Heart right ventricle (tissue), 16 donors: ENCODE results near the gene ACVR1B. TPM values are rescaled to one million over a fixed set of nuclear protein-coding genes. Genes with fewer than 3 reads are reported as not detected.
A peak's percentile ranks its signal among the peaks of the same experiment; 100 is the strongest.

Experiments
- ATAC-seq, 8 donors: fragments of 200-7000 bp; cut with Tn5 transposase; one replicate each; pipeline ENCODE4 v1.9.1; 2020; ENCODE audit warnings: mild to moderate bottlenecking in 8 of 8, moderate library complexity in 8 of 8, moderate number of reproducible peaks in 1 of 8
- DNase-seq, 2 donors: peaks; one replicate each; pipeline ENCODE4 v3.0.0-alpha.2; 2020
- H3K27ac ChIP-seq, 10 donors: fragments of 200-600 bp; sonication (generic) in 2 of 10; one replicate each; pipeline versions ENCODE4 v1.5.0 to v1.8.0; 2020 to 2022; ENCODE audit warnings: mild to moderate bottlenecking in 3 of 10
- H3K27me3 ChIP-seq, 7 donors: fragments of 200-600 bp; one replicate each; pipeline ENCODE4 v1.8.0; 2021 to 2022; ENCODE audit warnings: mild to moderate bottlenecking in 2 of 7
- H3K36me3 ChIP-seq, 9 donors: fragments of 200-600 bp; sonication (generic) in 1 of 9; one replicate each; pipeline versions ENCODE4 v1.5.0 to v1.8.0; 2020 to 2022; ENCODE audit warnings: mild to moderate bottlenecking in 2 of 9
- H3K4me1 ChIP-seq, 9 donors: fragments of 200-600 bp; sonication (generic) in 1 of 9; one replicate each; pipeline versions ENCODE4 v1.5.0 to v1.8.0; 2020 to 2022; ENCODE audit warnings: mild to moderate bottlenecking in 4 of 9
- H3K4me3 ChIP-seq, 10 donors: fragments of 200-600 bp; sonication (generic) in 2 of 10; one replicate each; pipeline versions ENCODE4 v1.5.0 to v1.8.0; 2020 to 2022; ENCODE audit warnings: mild to moderate bottlenecking in 7 of 10, moderate library complexity in 2 of 10
- H3K9me3 ChIP-seq, 11 donors: fragments of 200-600 bp in 10 of 11; sonication (generic) in 2 of 11; one replicate each; pipeline versions ENCODE4 v1.5.0 to v1.8.0; 2013 to 2022; ENCODE audit warnings: mild to moderate bottlenecking in 2 of 11, control low read depth in 1 of 11, moderate library complexity in 1 of 11
- CTCF ChIP-seq, 9 donors: fragments of 200-600 bp; sonication (generic) in 2 of 9; IDR thresholded peaks; one replicate each; pipeline versions ENCODE4 v1.5.0 to v1.8.0; 2021 to 2022; ENCODE audit warnings: antibody characterized with exemption in 9 of 9, mild to moderate bottlenecking in 5 of 9, moderate library complexity in 1 of 9
- WGBS, 2 donors: extraction: QIAGEN DNeasy Blood & Tissue Kit; methylation state at CpG; one replicate each; pipeline ENCODE4 v1.1.7; 2013; ENCODE audit warnings: inconsistent platforms in 1 of 2; 5-methylcytosine and 5-hydroxymethylcytosine counted together
- intact Hi-C, 10 donors: fragments of 100-400 bp; cut with DNase I; formaldehyde crosslinking; loops; one replicate each; pipeline versions ENCODE4 v1.11.1 to v1.14.2; 2022
- polyA plus RNA-seq, 2 donors: library from polyadenylated mRNA; stranded (reverse); fragments of 200-250 nt; gene quantifications; one replicate each; pipeline ENCODE4 v1.2.3, GENCODE V29; 2013
- total RNA-seq, 10 donors: library from RNA; stranded (reverse); fragmentation: NEBNext Ultra II Directional in 3 of 10; extraction: Animal tissue kit (Norgen Biotek cat#: 25700) in 3 of 10; gene quantifications; one replicate each; pipeline versions ENCODE4 v1.2.1 to v1.2.4, GENCODE V29; 2021 to 2023
- donor health status: Arrhythmogenic right ventricular cardiomyopathy.
- donor health status: ischemic (EF 13 %, LVEDD 7.1; RV severe dilation, severe dysfunction).
- donor health status: healthy with polysubstance abuse.
- donor health status: DM: no; HTN: yes; CAD: no.
- donor health status: DM: no; HTN: no; CAD: no.
- donor health status: ischemic (EF 25% LVEDD 6.9; RV normal size, moderate dysfunction).
- donor health status: ischemic (EF 25% LVEDD 5.7; RV mildly dilated, moderate dysfunction).
- donor health status: healthy.
- donor health status: DM: yes; HTN: yes; CAD: no.
- donor health status: Ischemic cardiomyopathy.
- donor health status: ischemic (EF 35%, LVEDD 5.7; RV mildly dilated, moderate dysfunction).
- donor health status: nonischemic (EF 11% LVEDD 7.7; RV severe dilation, severe dysfunction).
- donor health status: DM: yes; HTN: yes; CAD: no.
- donor health status: PGD.
- donor health status: ischemic (EF 29% LVEDD 5.4; RV normal size, mild dysfunction).
- donor health status: nonischemic (EF 23%, LVEDD 6.1; RV moderate dilation, normal function).

The ACVR1B gene
- total and polyA plus RNA-seq, 12 donors: 5.8 to 15.5 (median 9.7) TPM

GRCh38 chr12:51907856-51908425 is 43.6 kb upstream of the ACVR1B start:
- Histone ChIP-seq H3K36me3 (peaks cover 0 to 8% (median 0%) of the 10 kb centered on the region in 9 donors), H3K9me3 (no peaks in the 10 kb centered on the region), H3K27ac (peak overlapping the region; percentile 90 to 98 (median 94)), H3K27me3 (peaks cover 0 to 25% (median 11%) of the 10 kb centered on the region in 7 donors), H3K4me1 (peaks cover 30 to 85% (median 83%) of the 10 kb centered on the region in 9 donors), H3K4me3 (peak overlapping the region; percentile 58 to 78 (median 70))
- TF ChIP-seq CTCF (IDR thresholded peaks at IDR 0.05): no peak
- DNase-seq: no peak
- 55 to 59% methylated on average over 7 of the region's 7 CpGs for WGBS, 2 donors
- intact Hi-C loops: loop anchor here in 1 of 10 donors (5.0 kb wide), 1 partner anchor 69 kb away; no protein-coding TSS in a partner anchor
- no peak for ATAC-seq

GRCh38 chr12:51908876-51909592 is 42.5 kb upstream of the ACVR1B start:
- peaks cover 0 to 25% (median 11%) of the 10 kb centered on the region in 7 donors for H3K27me3 ChIP-seq
- H3K4me1 ChIP-seq: peaks cover 30 to 96% (median 92%) of the 10 kb centered on the region in 9 donors
- intact Hi-C loops: loop anchor here in 1 of 10 donors (5.0 kb wide), 1 partner anchor 68 kb away; no protein-coding TSS in a partner anchor
- DNase-seq (no peak), ATAC-seq (no peak)
- peak overlapping the region in 7 of 10 donors; percentile 32 to 98 (median 94) for H3K27ac ChIP-seq
- no peaks in the 10 kb centered on the region for H3K9me3 ChIP-seq
- H3K36me3 ChIP-seq: peaks cover 0 to 11% (median 0%) of the 10 kb centered on the region in 9 donors
- 81 to 82% methylated on average over 9 of the region's 9 CpGs for whole genome bisulfite sequencing, 2 donors
- H3K4me3 ChIP-seq: peak overlapping the region in 9 of 10 donors; percentile 58 to 78 (median 70)
- TF ChIP-seq CTCF (IDR thresholded peaks at IDR 0.05): no peak

GRCh38 chr12:51910168-51910567 is 41.3 kb upstream of the ACVR1B start:
- WGBS, 2 donors: 55 to 80% methylated on average over 6 of the region's 6 CpGs
- Histone ChIP-seq H3K4me1 (peaks cover 30 to 90% (median 85%) of the 10 kb centered on the region in 9 donors), H3K36me3 (peaks cover 0 to 22% (median 5%) of the 10 kb centered on the region in 9 donors), H3K27ac (peak overlapping the region; percentile 40 to 98 (median 77)), H3K4me3 (peak overlapping the region in 8 of 10 donors; percentile 0 to 77 (median 46)), H3K9me3 (no peaks in the 10 kb centered on the region), H3K27me3 (peaks cover 0 to 25% (median 11%) of the 10 kb centered on the region in 7 donors)
- ATAC-seq: no peak
- intact Hi-C loops: no loop called here
- DNase-seq: no peak
- no peak for TF ChIP-seq CTCF (IDR thresholded peaks at IDR 0.05)

- Histone ChIP-seq H3K4me1 (peaks cover 27 to 88% (median 80%) of the 10 kb centered on the region in 9 donors), H3K4me3 (peak overlapping the region in 7 of 10 donors; percentile 0 to 77 (median 22)), H3K27me3 (peaks cover 0 to 25% (median 11%) of the 10 kb centered on the region in 7 donors), H3K36me3 (peaks cover 0 to 27% (median 7%) of the 10 kb centered on the region in 9 donors), H3K27ac (peak overlapping the region; percentile 40 to 98 (median 77)), H3K9me3 (no peaks in the 10 kb centered on the region)
- 54 to 61% methylated on average over 3 of the region's 3 CpGs for WGBS, 2 donors
- TF ChIP-seq CTCF (IDR thresholded peaks at IDR 0.05): no peak
- intact Hi-C loops: no loop called here
- no peak for DNase-seq
- peak in 3 of 8 donors; percentile 11 to 13 (median 13) for ATAC-seq
Measured at GRCh38 chr12:51910691-51911090, 40.8 kb upstream of the ACVR1B start.
